Caco-2 (cell line): ENCODE results near the gene TEAD1. TPM values are rescaled to one million over a fixed set of nuclear protein-coding genes. Genes with fewer than 3 reads are reported as not detected.

Experiments
- BruUV-seq: library from RNA; stranded (reverse); fragments of 400-500 nt; replicated peaks from 2 replicates; lab custom pipeline; 2021; lab: Mats Ljungman, UMichigan
- CTCF ChIA-PET: fragments of 300-600 bp; sonication (Branson Sonifier 250); formaldehyde crosslinking; loops from one replicate; lab custom pipeline; 2022; ENCODE audit warnings: antibody characterized with exemption; lab: Charles Lee
- POLR2A ChIA-PET: fragments of 300-600 bp; sonication (Branson Sonifier 250); formaldehyde crosslinking; loops from one replicate; lab custom pipeline; 2022; ENCODE audit warnings: antibody characterized with exemption; lab: Charles Lee
- DNase-seq, 2 experiments: peaks; one replicate each; pipeline versions ENCODE4 v3.0.0 to v3.0.0-alpha.2; 2020 to 2022
- H3K27me3 ChIP-seq: replicated peaks from 2 replicates; pipeline ENCODE4 v1.6.0; 2011; ENCODE audit warnings: low read length; ENCODE audit not compliant: control insufficient read depth, insufficient read depth
- H3K36me3 ChIP-seq: 2 replicates; pipeline ENCODE4 v1.5.1; 2011; ENCODE audit warnings: low read length; ENCODE audit not compliant: control insufficient read depth, insufficient read depth
- H3K4me1 ChIP-seq: fragments of 250-450 bp; sonication (Bioruptor Pico); 2 replicates; pipeline ENCODE4 v1.5.1; 2020; ENCODE audit warnings: mild to moderate bottlenecking
- H3K4me3 ChIP-seq: 2 replicates; pipeline ENCODE4 v1.5.1; 2011; ENCODE audit warnings: low read depth, mild to moderate bottlenecking, control low read depth, low read length
- H3K9me3 ChIP-seq: fragments of 250-450 bp; sonication (Bioruptor Pico); 2 replicates; pipeline ENCODE4 v1.5.1; 2020; ENCODE audit warnings: mild to moderate bottlenecking, moderate library complexity
- H3K27ac Mint-ChIP-seq: one replicate; pipeline ENCODE4 v1.8.0; 2022; ENCODE audit warnings: mixed read lengths; ENCODE audit not compliant: unreplicated experiment
- H3K27me3 Mint-ChIP-seq: one replicate; pipeline ENCODE4 v1.8.0; 2022; ENCODE audit warnings: mixed read lengths; ENCODE audit not compliant: insufficient read depth, unreplicated experiment
- H3K36me3 Mint-ChIP-seq: one replicate; pipeline ENCODE4 v1.8.0; 2022; ENCODE audit warnings: mild to moderate bottlenecking, mixed read lengths; ENCODE audit not compliant: insufficient read depth, unreplicated experiment
- H3K4me1 Mint-ChIP-seq: one replicate; pipeline ENCODE4 v1.8.0; 2022; ENCODE audit warnings: low read depth, mixed read lengths; ENCODE audit not compliant: unreplicated experiment
- H3K4me3 Mint-ChIP-seq: one replicate; pipeline ENCODE4 v1.8.0; 2022; ENCODE audit warnings: mild to moderate bottlenecking, moderate library complexity, mixed read lengths; ENCODE audit not compliant: unreplicated experiment
- H3K9me3 Mint-ChIP-seq: one replicate; pipeline ENCODE4 v1.8.0; 2022; ENCODE audit warnings: mixed read lengths; ENCODE audit not compliant: unreplicated experiment
- CTCF ChIP-seq, 2 experiments: fragments of 200-600 bp in 1 of 2; IDR thresholded peaks; 1 replicate in 1 of 2; 2 replicates in 1 of 2; pipeline versions ENCODE4 v1.5.1 to v1.8.0; 2011 to 2022; ENCODE audit warnings: antibody characterized with exemption in 1 of 2, control low read depth in 1 of 2, inconsistent platforms in 1 of 2, low read depth in 1 of 2, low read length in 1 of 2, mild to moderate bottlenecking in 1 of 2, moderate library complexity in 1 of 2; ENCODE audit not compliant: insufficient read depth in 1 of 2, severe bottlenecking in 1 of 2, unreplicated experiment in 1 of 2
- intact Hi-C: fragments of 100-400 bp; cut with micrococcal nuclease; formaldehyde crosslinking; loops from one replicate; pipeline ENCODE4 v1.10.0; 2022; ENCODE audit not compliant: unreplicated experiment
- total RNA-seq: library from RNA; stranded (reverse); gene quantifications from 2 replicates; pipeline ENCODE4 v1.2.3, GENCODE V29; 2022

Gene TEAD1
- total RNA-seq, 1 experiment from 2014 or later = 144 TPM

- no peaks in the 10 kb centered on the region for H3K9me3 ChIP-seq
- no TSS peak for BruUV-seq
- no peak for TF ChIP-seq CTCF (IDR thresholded peaks at IDR 0.05; ENCODE audit: insufficient read depth in 1 of 2, low read depth in 1 of 2, low read length in 1 of 2, severe bottlenecking in 1 of 2, unreplicated experiment in 1 of 2)
- H3K27ac Mint-ChIP-seq = no peak overlapping the region
- H3K27me3 Mint-ChIP-seq = no peaks in the 10 kb centered on the region
- no peaks in the 10 kb centered on the region for H3K9me3 Mint-ChIP-seq
- no peaks in the 10 kb centered on the region for H3K36me3 ChIP-seq
- ChIA-PET CTCF (interaction anchor here (1.2 to 1.4 kb wide), 2 partner anchors 14 to 47 kb away, joined by 3 to 4 read pairs; no protein-coding TSS in a partner anchor), POLR2A (no interaction called here)
- no peak overlapping the region for H3K4me3 Mint-ChIP-seq
- no peaks in the 10 kb centered on the region for H3K27me3 ChIP-seq
- peaks cover 32% of the 10 kb centered on the region for H3K4me1 Mint-ChIP-seq
- peaks cover 49% of the 10 kb centered on the region for H3K4me1 ChIP-seq
- H3K4me3 ChIP-seq = no peak overlapping the region
- DNase-seq = no peak
- H3K36me3 Mint-ChIP-seq = no peaks in the 10 kb centered on the region
- intact Hi-C loops = no loop called here
Measured at GRCh38 chr11:12841946-12842630, 167.9 kb downstream of the TEAD1 start.

- H3K27ac Mint-ChIP-seq = no peak overlapping the region
- H3K9me3 ChIP-seq = no peaks in the 10 kb centered on the region
- H3K36me3 Mint-ChIP-seq = no peaks in the 10 kb centered on the region
- no peak for TF ChIP-seq CTCF (IDR thresholded peaks at IDR 0.05; ENCODE audit: insufficient read depth in 1 of 2, low read depth in 1 of 2, low read length in 1 of 2, severe bottlenecking in 1 of 2, unreplicated experiment in 1 of 2)
- H3K27me3 Mint-ChIP-seq = no peaks in the 10 kb centered on the region
- ChIA-PET CTCF (interaction anchor here (1.2 to 1.4 kb wide), 2 partner anchors 15 to 46 kb away, joined by 3 to 4 read pairs; no protein-coding TSS in a partner anchor), POLR2A (no interaction called here)
- DNase-seq = no peak
- BruUV-seq = no TSS peak
- H3K9me3 Mint-ChIP-seq = no peaks in the 10 kb centered on the region
- no peak overlapping the region for H3K4me3 Mint-ChIP-seq
- intact Hi-C loops = no loop called here
- peaks cover 49% of the 10 kb centered on the region for H3K4me1 ChIP-seq
- H3K4me1 Mint-ChIP-seq = peaks cover 35% of the 10 kb centered on the region
- H3K36me3 ChIP-seq = no peaks in the 10 kb centered on the region
- no peaks in the 10 kb centered on the region for H3K27me3 ChIP-seq
- H3K4me3 ChIP-seq = no peak overlapping the region
Measured at GRCh38 chr11:12842933-12843636, 168.9 kb downstream of the TEAD1 start.

- BruUV-seq = no TSS peak
- Histone ChIP-seq H3K27me3 (no peaks in the 10 kb centered on the region), H3K4me3 (no peak overlapping the region), H3K4me1 (peaks cover 45% of the 10 kb centered on the region), H3K9me3 (no peaks in the 10 kb centered on the region), H3K36me3 (no peaks in the 10 kb centered on the region)
- DNase-seq = peak; percentile 18 to 40
- POLR2A ChIA-PET = interaction anchor here (0.9 to 2.0 kb wide), 4 partner anchors 17 to 468 kb away, joined by 3 to 18 read pairs (median 6); partner anchors contain the start of gene PARVA
- intact Hi-C loops = loop anchor here (1.0 to 5.0 kb wide), 2 partner anchors 45 to 123 kb away; no protein-coding TSS in a partner anchor
- Mint-ChIP-seq H3K27me3 (no peaks in the 10 kb centered on the region), H3K36me3 (peaks cover 10% of the 10 kb centered on the region), H3K9me3 (no peaks in the 10 kb centered on the region), H3K4me1 (peaks cover 26% of the 10 kb centered on the region), H3K4me3 (peak overlapping the region; percentile 62), H3K27ac (peak overlapping the region; percentile 93)
- no peak for TF ChIP-seq CTCF (IDR thresholded peaks at IDR 0.05; ENCODE audit: insufficient read depth in 1 of 2, low read depth in 1 of 2, low read length in 1 of 2, severe bottlenecking in 1 of 2, unreplicated experiment in 1 of 2)
- CTCF ChIA-PET = interaction anchor here (0.7 to 1.8 kb wide), 4 partner anchors 15 to 597 kb away, joined by 3 to 11 read pairs (median 8); no protein-coding TSS in a partner anchor
Measured at GRCh38 chr11:12845163-12845562, 170.9 kb downstream of the TEAD1 start.
